GM18520 (cell line): Measurements from ENCODE around the gene DAG1.

Experiments
- ATAC-seq: cut with Tn5 transposase; IDR thresholded peaks from one replicate; pipeline ENCODE4 v1.9.1; 2021; ENCODE audit not compliant: unreplicated experiment

DAG1 gene

GRCh38 chr3:49469936-49470713, at the start of gene DAG1:
Gene DAG1 (plus strand): TSS chr3:49470267. CDS start chr3:49510535, 40,268 bp downstream.
- ATAC-seq: peak; percentile 85

- no peak for ATAC-seq
Measured at GRCh38 chr3:49421890-49422378, 48.1 kb upstream of the DAG1 start.

GRCh38 chr3:49422379-49423248, 47.5 kb upstream of the DAG1 start, which contains the start of gene AMT:
Gene AMT (minus strand): TSS chr3:49422473. CDS start chr3:49422450, 23 bp downstream.
- ATAC-seq: no peak

GRCh38 chr3:49424816-49425215, 45.3 kb upstream of the DAG1 start:
- ATAC-seq: no peak

- no peak for ATAC-seq
Measured at GRCh38 chr3:49427586-49427985, 42.5 kb upstream of the DAG1 start.

GRCh38 chr3:49428752-49429080, 41.4 kb upstream of the DAG1 start:
- ATAC-seq: no peak

GRCh38 chr3:49434731-49435130, 35.3 kb upstream of the DAG1 start:
- no peak for ATAC-seq

GRCh38 chr3:49445391-49445790, 24.7 kb upstream of the DAG1 start:
- no peak for ATAC-seq

GRCh38 chr3:49453621-49454020, 16.4 kb upstream of the DAG1 start:
- no peak for ATAC-seq

GRCh38 chr3:49454458-49454857, 15.6 kb upstream of the DAG1 start:
- no peak for ATAC-seq

- ATAC-seq: no peak
Measured at GRCh38 chr3:49454898-49455681, 15.0 kb upstream of the DAG1 start.

- ATAC-seq: no peak
Measured at GRCh38 chr3:49456466-49456865, 13.6 kb upstream of the DAG1 start.

GRCh38 chr3:49460188-49460890, 9.7 kb upstream of the DAG1 start:
- ATAC-seq: no peak

GRCh38 chr3:49460956-49461355, 9.1 kb upstream of the DAG1 start:
- no peak for ATAC-seq

GRCh38 chr3:49461443-49462171, 8.5 kb upstream of the DAG1 start:
- ATAC-seq: no peak

- no peak for ATAC-seq
Measured at GRCh38 chr3:49462222-49462621, 7.8 kb upstream of the DAG1 start.

GRCh38 chr3:49465270-49466034, 4.6 kb upstream of the DAG1 start:
- ATAC-seq: no peak

- no peak for ATAC-seq
Measured at GRCh38 chr3:49466085-49466484, 4.0 kb upstream of the DAG1 start.
